Pons (tissue), 1 donor: ENCODE measurements around the gene KIAA0408.
"Not testable (repeated sequence)": the region's sequence is repeated elsewhere in the genome, so short reads cannot be mapped to it uniquely, and the experiment has no call there.

ENCODE experiments used
- DNase-seq: peaks from one replicate; pipeline ENCODE4 v3.0.0-alpha.2; 2016; ENCODE audit warnings: low spot score

Gene KIAA0408

GRCh38 chr6:127463056-127463455 lies 3.9 kb upstream of the KIAA0408 start:
- DNase-seq, result no peak

DNA sequence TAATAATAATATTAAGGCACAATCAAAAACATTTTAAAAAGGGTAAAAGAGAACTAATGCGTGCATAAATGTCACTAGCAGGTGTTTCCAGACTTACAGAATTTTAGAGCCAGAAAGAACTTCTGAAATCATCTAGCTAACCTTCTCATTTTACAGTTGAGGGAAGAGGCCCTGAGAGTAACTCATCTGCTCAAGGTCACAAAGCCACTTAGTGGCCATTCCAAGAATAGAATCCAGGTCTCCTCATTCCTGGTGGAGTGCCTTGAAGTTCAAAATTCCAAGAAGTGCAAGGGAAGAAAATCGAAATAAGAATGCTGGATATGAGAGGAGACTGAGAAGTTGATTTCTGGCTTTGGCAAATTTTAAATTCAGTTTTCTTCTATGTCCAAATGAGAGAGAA lies 3.2 kb upstream of the KIAA0408 start:
- DNase-seq, result no peak

GRCh38 chr6:127460465-127460864 lies 1.3 kb upstream of the KIAA0408 start:
- no peak for DNase-seq

DNA sequence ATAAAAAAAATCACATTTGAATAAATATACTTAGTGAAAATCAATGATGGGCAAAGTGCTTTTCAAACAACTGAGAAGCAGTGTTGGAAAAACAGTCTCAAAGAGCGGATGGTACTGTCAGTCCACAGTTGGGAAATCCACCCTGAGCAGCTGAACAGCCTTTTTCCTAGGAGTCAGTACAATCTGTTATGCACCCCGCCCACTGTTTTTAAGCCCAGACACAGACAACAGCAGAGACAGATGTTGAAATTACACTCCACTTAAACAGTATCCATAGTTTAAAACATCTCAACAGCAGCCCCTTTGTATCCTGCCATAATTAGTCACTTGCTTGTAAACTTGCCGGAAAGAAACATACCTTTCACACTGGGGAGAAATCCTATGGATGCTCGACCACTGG lies 372 bp downstream of the KIAA0408 start:
- no peak for DNase-seq

GRCh38 chr6:127458222-127458621 lies 967 bp downstream of the KIAA0408 start:
- no peak for DNase-seq

GRCh38 chr6:127457456-127458064 lies 1.6 kb downstream of the KIAA0408 start:
- peak; percentile 71 for DNase-seq

GRCh38 chr6:127456465-127456864 lies 2.7 kb downstream of the KIAA0408 start:
- DNase-seq, result no peak

GRCh38 chr6:127453845-127454619 lies 5.2 kb downstream of the KIAA0408 start:
- no peak for DNase-seq

GRCh38 chr6:127452803-127453202 lies 6.4 kb downstream of the KIAA0408 start:
- no peak for DNase-seq

DNA sequence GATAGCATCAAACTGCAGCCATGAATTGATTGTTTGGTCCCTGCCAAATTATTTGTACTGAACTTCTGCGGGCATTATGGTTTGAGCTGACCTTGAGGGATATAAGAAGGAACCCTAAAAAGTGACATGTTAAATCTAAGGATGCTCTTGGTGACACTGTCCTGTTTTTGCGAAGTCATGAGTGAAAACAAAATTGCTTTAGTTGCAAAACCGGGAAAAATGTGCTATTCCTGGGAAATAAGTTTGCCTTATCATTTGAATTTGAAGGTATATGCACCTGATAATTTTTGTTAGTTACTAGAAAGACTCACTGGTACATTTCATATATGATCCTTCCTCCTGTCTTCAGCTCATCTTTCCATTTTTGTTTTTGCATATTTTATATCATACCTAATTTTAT lies 7.8 kb downstream of the KIAA0408 start:
- DNase-seq, result no peak

DNA sequence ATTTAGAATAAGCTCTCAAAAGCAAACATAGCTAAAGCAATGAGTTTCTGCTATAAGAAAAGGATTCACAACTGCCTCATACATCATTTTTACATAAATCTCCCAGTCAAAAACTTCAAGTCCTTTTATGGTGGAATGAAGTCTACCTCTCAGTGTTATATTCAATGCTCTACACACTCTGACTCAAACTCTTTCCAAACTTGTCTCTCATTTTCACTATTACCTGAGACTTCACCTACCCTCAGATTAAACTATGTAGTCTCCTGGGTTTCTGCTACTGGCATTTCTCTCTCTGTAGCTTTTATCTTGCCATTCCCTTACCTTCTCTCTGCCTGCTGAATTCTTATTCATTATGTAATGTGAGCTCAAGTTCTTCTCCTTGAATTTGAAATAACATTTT lies 11.4 kb downstream of the KIAA0408 start:
- no peak for DNase-seq

GRCh38 chr6:127446356-127446755 lies 12.8 kb downstream of the KIAA0408 start:
- DNase-seq, result no peak

DNA sequence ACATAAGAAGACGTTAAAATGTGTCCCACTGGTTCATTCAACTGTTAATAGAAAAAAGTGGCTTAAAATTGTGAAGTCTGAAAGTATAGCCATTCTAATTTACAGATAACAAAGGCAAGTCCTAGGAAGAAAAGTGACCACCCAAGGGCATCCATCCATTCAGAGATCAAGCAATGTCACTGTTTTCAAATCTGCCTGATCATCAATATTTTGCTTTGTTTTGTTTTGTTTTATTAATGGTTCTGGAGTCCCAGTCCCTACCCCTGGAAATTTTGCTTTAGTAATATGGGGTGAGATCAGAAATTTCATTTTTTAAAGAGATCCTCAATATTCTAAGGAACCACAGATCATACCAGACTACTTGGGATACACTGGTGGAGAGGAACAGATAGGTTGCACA lies 17.3 kb downstream of the KIAA0408 start:
- no peak for DNase-seq

- DNase-seq, result no peak
These were observed 19.5 kb downstream of the KIAA0408 start for GRCh38 chr6:127439718-127440117.

DNA sequence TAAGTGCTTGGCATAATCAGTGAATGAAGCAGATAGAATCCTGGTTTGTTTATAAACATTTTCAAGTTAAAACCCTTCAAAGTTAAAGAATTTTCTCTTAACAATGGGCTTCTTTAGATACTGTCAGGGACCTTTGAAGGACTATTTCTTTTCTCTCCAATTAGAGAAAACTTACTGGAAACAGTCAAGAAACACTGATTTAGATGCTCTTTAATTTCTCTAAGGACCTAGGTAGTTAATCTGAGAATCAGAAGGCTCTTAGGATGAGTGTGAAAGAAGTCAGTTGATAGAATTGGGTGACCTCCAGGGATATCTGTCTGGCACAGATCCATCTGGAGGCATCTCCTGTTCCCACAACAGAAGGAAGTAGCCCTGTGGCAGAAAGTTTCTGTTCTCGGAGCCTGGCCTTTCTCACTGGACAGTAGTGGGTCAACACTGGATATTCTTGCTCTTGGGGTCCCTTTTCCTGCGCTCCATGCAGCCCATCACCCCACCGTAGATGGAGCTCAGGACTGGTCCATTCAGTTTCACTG lies 22.5 kb downstream of the KIAA0408 start:
- no peak for DNase-seq

DNA sequence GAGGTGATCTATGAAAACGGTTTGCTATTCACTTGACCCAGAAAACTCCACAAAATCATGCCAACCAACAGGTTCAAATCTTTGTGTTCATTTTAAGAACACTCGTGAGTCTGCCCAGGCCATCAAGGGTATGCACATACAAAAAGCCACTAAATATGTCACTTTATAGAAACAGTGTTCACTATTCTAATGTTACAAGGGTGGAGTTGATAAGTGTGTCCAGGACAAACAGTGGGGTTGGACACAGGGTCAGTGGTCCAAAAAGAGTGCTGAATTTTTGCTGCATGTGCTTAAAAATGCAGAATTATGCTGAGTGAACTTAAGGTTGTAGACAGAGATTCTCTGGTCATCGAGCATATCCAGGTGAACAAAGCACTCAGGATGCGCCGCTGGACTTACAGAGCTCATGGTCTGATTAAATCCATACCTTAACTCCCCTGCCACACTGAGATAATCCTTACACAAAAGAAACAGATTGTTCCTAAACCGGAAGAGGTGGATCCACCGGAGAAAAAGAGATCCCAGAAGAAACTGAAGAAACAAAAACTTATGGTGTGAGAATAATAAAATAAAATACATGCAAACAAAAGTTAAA lies 23.5 kb downstream of the KIAA0408 start:
- DNase-seq, result no peak

DNA sequence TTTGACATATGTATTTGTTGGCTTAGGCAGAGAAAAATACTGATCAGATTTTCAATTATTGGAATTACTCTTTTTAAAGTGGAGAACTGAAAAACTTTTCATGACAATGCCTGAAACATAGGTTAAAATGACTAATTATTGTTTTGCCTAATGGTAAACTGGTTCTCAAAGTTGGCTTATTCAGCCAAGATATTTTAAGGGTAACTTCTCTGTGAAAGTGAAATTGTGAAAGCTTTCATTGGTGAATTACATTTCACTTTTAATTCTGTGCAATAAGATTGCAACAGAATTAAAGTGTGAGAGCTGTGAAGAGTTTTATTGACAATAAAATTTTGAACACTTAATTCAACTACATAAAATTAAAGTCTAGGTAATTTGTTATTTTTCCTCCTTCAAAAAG lies 24.5 kb downstream of the KIAA0408 start:
- DNase-seq, result no peak

- not testable (repeated sequence) for DNase-seq
These were observed 30.6 kb downstream of the KIAA0408 start for GRCh38 chr6:127428562-127428961.

GRCh38 chr6:127423921-127424320 lies 35.3 kb downstream of the KIAA0408 start:
- no peak for DNase-seq

- not testable (repeated sequence) for DNase-seq
These were observed 38.0 kb downstream of the KIAA0408 start for GRCh38 chr6:127421164-127421563.

DNA sequence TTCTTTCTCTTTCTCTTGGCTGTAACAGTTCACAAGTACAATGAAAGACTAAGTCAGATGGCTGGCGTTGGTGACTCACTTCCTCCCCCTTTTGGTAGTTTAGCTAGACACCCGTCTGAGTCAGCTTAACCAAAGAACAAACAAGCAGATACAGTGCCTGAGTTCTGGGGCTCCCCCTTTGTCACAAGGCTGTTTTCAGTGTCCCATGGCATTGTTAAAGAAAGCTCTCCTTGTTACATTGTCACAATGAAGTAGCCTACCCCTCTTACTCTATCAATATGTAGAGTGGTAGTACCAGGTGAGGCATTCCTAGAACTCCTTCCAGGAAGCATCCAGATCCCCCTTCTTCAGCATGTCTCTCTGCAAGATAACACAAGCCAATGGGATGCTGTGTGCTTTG lies 38.6 kb downstream of the KIAA0408 start:
- peak; percentile 88 for DNase-seq

- no peak for DNase-seq
These were observed 44.1 kb downstream of the KIAA0408 start for GRCh38 chr6:127415096-127415495.

GRCh38 chr6:127413123-127413522 lies 46.1 kb downstream of the KIAA0408 start:
- not testable (repeated sequence) for DNase-seq
